Measurements from ENCODE around the gene DLG3. TPM values are rescaled to one million over a fixed set of nuclear protein-coding genes. Genes with fewer than 3 reads are reported as not detected.
"Not testable (repeated sequence)": the region's sequence is repeated elsewhere in the genome, so short reads cannot be mapped to it uniquely, and the experiment has no call there.

Gene DLG3
- total and polyA plus RNA-seq, 2 donors: 14.0 to 23.7 TPM

GRCh38 chrX:70496491-70496890 lies 51.9 kb downstream of the DLG3 start:
- Histone ChIP-seq H3K36me3 (ENCODE audit: insufficient read depth) (peaks cover 4% of the 10 kb centered on the region), H3K27ac (ENCODE audit: low read depth) (no peak overlapping the region), H3K4me3 (ENCODE audit: low read depth, low read length) (no peak overlapping the region), H3K4me1 (ENCODE audit: insufficient read depth) (no peaks in the 10 kb centered on the region)
- 76% methylated on average over 5 of the region's 5 CpGs for WGBS
- DNase-seq (ENCODE audit: extremely low spot score): no peak

GRCh38 chrX:70497026-70497425 lies 52.4 kb downstream of the DLG3 start:
- Histone ChIP-seq H3K4me1 (ENCODE audit: insufficient read depth) (no peaks in the 10 kb centered on the region), H3K36me3 (ENCODE audit: insufficient read depth) (peaks cover 5% of the 10 kb centered on the region), H3K4me3 (ENCODE audit: low read depth, low read length) (no peak overlapping the region), H3K27ac (ENCODE audit: low read depth) (no peak overlapping the region)
- 95% methylated on average over 3 of the region's 3 CpGs for WGBS
- DNase-seq (ENCODE audit: extremely low spot score): no peak

GRCh38 chrX:70498129-70498528 lies 53.5 kb downstream of the DLG3 start:
- peaks cover 6% of the 10 kb centered on the region for H3K36me3 ChIP-seq (ENCODE audit: insufficient read depth)
- no peaks in the 10 kb centered on the region for H3K4me1 ChIP-seq (ENCODE audit: insufficient read depth)
- no peak for DNase-seq (ENCODE audit: extremely low spot score)
- no peak overlapping the region for H3K4me3 ChIP-seq (ENCODE audit: low read depth, low read length)
- H3K27ac ChIP-seq (ENCODE audit: low read depth): no peak overlapping the region
- WGBS: 81% methylated on average over 2 of the region's 2 CpGs

- Histone ChIP-seq H3K4me3 (ENCODE audit: low read depth, low read length) (no peak overlapping the region), H3K4me1 (ENCODE audit: insufficient read depth) (no peaks in the 10 kb centered on the region), H3K27ac (ENCODE audit: low read depth) (no peak overlapping the region), H3K36me3 (ENCODE audit: insufficient read depth) (peaks cover 8% of the 10 kb centered on the region)
- WGBS: 90% methylated on average over 4 of the region's 4 CpGs
- no peak for DNase-seq (ENCODE audit: extremely low spot score)
Observed at GRCh38 chrX:70500826-70501225, 56.2 kb downstream of the DLG3 start.

- no peak overlapping the region for H3K27ac ChIP-seq (ENCODE audit: low read depth)
Observed at GRCh38 chrX:70504772-70505450, 60.3 kb downstream of the DLG3 start.

GRCh38 chrX:70505451-70505841 lies 60.8 kb downstream of the DLG3 start:
- Histone ChIP-seq H3K4me3 (ENCODE audit: low read depth, low read length) (no peak overlapping the region), H3K36me3 (ENCODE audit: insufficient read depth) (peaks cover 6% of the 10 kb centered on the region), H3K4me1 (ENCODE audit: insufficient read depth) (no peaks in the 10 kb centered on the region), H3K27ac (ENCODE audit: low read depth) (no peak overlapping the region)
- no peak for DNase-seq (ENCODE audit: extremely low spot score)
- WGBS: 76% methylated on average over 4 of the region's 4 CpGs

More at GRCh38 chrX:70504772-70505450, 60.3 kb downstream of the DLG3 start:
- Histone ChIP-seq H3K4me1 (ENCODE audit: insufficient read depth) (no peaks in the 10 kb centered on the region), H3K4me3 (ENCODE audit: low read depth, low read length) (no peak overlapping the region), H3K36me3 (ENCODE audit: insufficient read depth) (peaks cover 8% of the 10 kb centered on the region)
- 75% methylated on average over 6 of the region's 6 CpGs for WGBS
- DNase-seq (ENCODE audit: extremely low spot score): no peak

- DNase-seq (ENCODE audit: extremely low spot score): no peak
- no peak overlapping the region for H3K27ac ChIP-seq (ENCODE audit: low read depth)
- WGBS: 48% methylated on average over 6 of the region's 6 CpGs
- no peaks in the 10 kb centered on the region for H3K4me1 ChIP-seq (ENCODE audit: insufficient read depth)
- H3K4me3 ChIP-seq (ENCODE audit: low read depth, low read length): no peak overlapping the region
- H3K36me3 ChIP-seq (ENCODE audit: insufficient read depth): peaks cover 2% of the 10 kb centered on the region
Observed at GRCh38 chrX:70508296-70508911, 63.8 kb downstream of the DLG3 start.

- no peak for DNase-seq (ENCODE audit: extremely low spot score)
- Histone ChIP-seq H3K27ac (ENCODE audit: low read depth) (no peak overlapping the region), H3K36me3 (ENCODE audit: insufficient read depth) (no peaks in the 10 kb centered on the region), H3K4me1 (ENCODE audit: insufficient read depth) (no peaks in the 10 kb centered on the region), H3K4me3 (ENCODE audit: low read depth, low read length) (no peak overlapping the region)
- 77% methylated on average over 4 of the region's 4 CpGs for WGBS
Observed at GRCh38 chrX:70509078-70509477, 64.4 kb downstream of the DLG3 start.

GRCh38 chrX:70515270-70515669 lies 70.6 kb downstream of the DLG3 start:
- H3K4me3 ChIP-seq (ENCODE audit: low read depth, low read length); H3K36me3 ChIP-seq (ENCODE audit: insufficient read depth); H3K4me1 ChIP-seq (ENCODE audit: insufficient read depth); H3K27ac ChIP-seq (ENCODE audit: low read depth); DNase-seq (ENCODE audit: extremely low spot score): not testable (repeated sequence)
- WGBS: 97% methylated on average over 4 of the region's 4 CpGs

GRCh38 chrX:70515692-70516091 lies 71.1 kb downstream of the DLG3 start:
- 78% methylated on average over 1 of the region's 1 CpG for whole genome bisulfite sequencing
- not testable (repeated sequence) for H3K36me3 ChIP-seq (ENCODE audit: insufficient read depth); H3K27ac ChIP-seq (ENCODE audit: low read depth); H3K4me1 ChIP-seq (ENCODE audit: insufficient read depth); DNase-seq (ENCODE audit: extremely low spot score); H3K4me3 ChIP-seq (ENCODE audit: low read depth, low read length)

GRCh38 chrX:70525733-70526132 lies 81.1 kb downstream of the DLG3 start:
- no peak for DNase-seq (ENCODE audit: extremely low spot score)
- 87% methylated on average over 8 of the region's 8 CpGs for WGBS
- no peaks in the 10 kb centered on the region for H3K4me1 ChIP-seq (ENCODE audit: insufficient read depth)
- H3K36me3 ChIP-seq (ENCODE audit: insufficient read depth): no peaks in the 10 kb centered on the region
- no peak overlapping the region for H3K4me3 ChIP-seq (ENCODE audit: low read depth, low read length)
- no peak overlapping the region for H3K27ac ChIP-seq (ENCODE audit: low read depth)

GRCh38 chrX:70527053-70527452 lies 82.4 kb downstream of the DLG3 start:
- DNase-seq (ENCODE audit: extremely low spot score): no peak
- Histone ChIP-seq H3K4me1 (ENCODE audit: insufficient read depth) (no peaks in the 10 kb centered on the region), H3K27ac (ENCODE audit: low read depth) (no peak overlapping the region), H3K4me3 (ENCODE audit: low read depth, low read length) (no peak overlapping the region), H3K36me3 (ENCODE audit: insufficient read depth) (no peaks in the 10 kb centered on the region)

GRCh38 chrX:70527610-70528345 lies 83.1 kb downstream of the DLG3 start:
- H3K27ac ChIP-seq (ENCODE audit: low read depth): no peak overlapping the region
- 75% methylated on average over 3 of the region's 3 CpGs for WGBS
- H3K36me3 ChIP-seq (ENCODE audit: insufficient read depth): no peaks in the 10 kb centered on the region
- no peaks in the 10 kb centered on the region for H3K4me1 ChIP-seq (ENCODE audit: insufficient read depth)
- DNase-seq (ENCODE audit: extremely low spot score): no peak
- H3K4me3 ChIP-seq (ENCODE audit: low read depth, low read length): no peak overlapping the region

- Histone ChIP-seq H3K4me1 (ENCODE audit: insufficient read depth) (no peaks in the 10 kb centered on the region), H3K4me3 (ENCODE audit: low read depth, low read length) (no peak overlapping the region), H3K36me3 (ENCODE audit: insufficient read depth) (no peaks in the 10 kb centered on the region), H3K27ac (ENCODE audit: low read depth) (no peak overlapping the region)
- DNase-seq (ENCODE audit: extremely low spot score): no peak
- 80% methylated on average over 1 of the region's 1 CpG for WGBS
Observed at GRCh38 chrX:70535198-70535597, 90.6 kb downstream of the DLG3 start.
